ENCODE measurements around the gene MOBP. TPM values are rescaled to one million over a fixed set of nuclear protein-coding genes. Genes with fewer than 3 reads are reported as not detected.

The MOBP gene
- polyA plus RNA-seq, 3 donors = not detected

GRCh38 chr3:39531665-39532064 lies 64.2 kb downstream of the MOBP start:
- no peak overlapping the region for H3K4me2 ChIP-seq (replicated peaks; ENCODE audit: extremely low read depth, low read length, poor library complexity, severe bottlenecking)
- no peak overlapping the region for H3K4me3 Mint-ChIP-seq
- peaks cover 0 to 2% (median 0%) of the 10 kb centered on the region in 7 donors for H3K9me3 Mint-ChIP-seq
- intact Hi-C loops (cut with micrococcal nuclease) = no loop called here
- H3K27me3 Mint-ChIP-seq (ENCODE audit: low read depth in 3 of 3) = peaks cover 0 to 8% (median 5%) of the 10 kb centered on the region in 3 donors
- WGBS (ENCODE audit: insufficient coverage) = 88% methylated on average over 3 of the region's 3 CpGs
- no peaks in the 10 kb centered on the region for H4K20me1 ChIP-seq (ENCODE audit: insufficient read depth, low read length)
- no peak for TF ChIP-seq CTCF (IDR thresholded peaks at IDR 0.05)
- no peak for DNase-seq
- no peak overlapping the region for H3K9ac ChIP-seq (ENCODE audit: insufficient read depth, low read length, poor library complexity, severe bottlenecking)
- no peak overlapping the region for H2AFZ ChIP-seq (ENCODE audit: insufficient read depth, low read depth, low read length, poor library complexity, severe bottlenecking)
- no peaks in the 10 kb centered on the region for H3K79me2 ChIP-seq (ENCODE audit: insufficient read depth, low read length)
- no peaks in the 10 kb centered on the region for H3K36me3 ChIP-seq (replicated peaks in 1 of 2; ENCODE audit: control insufficient read depth in 1 of 2, insufficient read depth in 2 of 2, low read length in 2 of 2)
- H3K27me3 ChIP-seq (ENCODE audit: control insufficient read depth in 2 of 2, insufficient read depth in 2 of 2, low read length in 2 of 2) = no peaks in the 10 kb centered on the region
- no peaks in the 10 kb centered on the region for H3K4me1 ChIP-seq (ENCODE audit: control insufficient read depth in 1 of 2, insufficient read depth in 2 of 2, low read length in 2 of 2)
- H3K27ac ChIP-seq (ENCODE audit: low read depth in 1 of 2, low read length in 2 of 2) = no peak overlapping the region
- no peak overlapping the region for H3K27ac Mint-ChIP-seq
- H3K4me3 ChIP-seq (replicated peaks in 1 of 3; ENCODE audit: low read depth in 2 of 3, low read length in 3 of 3) = no peak overlapping the region
- no peaks in the 10 kb centered on the region for H3K9me3 ChIP-seq (replicated peaks in 1 of 2; ENCODE audit: control insufficient read depth in 1 of 2, insufficient read depth in 1 of 2, low read length in 2 of 2)
- no peaks in the 10 kb centered on the region for H3K36me3 Mint-ChIP-seq
- H3K4me1 Mint-ChIP-seq = no peaks in the 10 kb centered on the region

- Mint-ChIP-seq H3K27me3 (ENCODE audit: low read depth in 3 of 3) (peaks cover 0 to 9% (median 5%) of the 10 kb centered on the region in 3 donors), H3K27ac (no peak overlapping the region), H3K4me1 (no peaks in the 10 kb centered on the region), H3K9me3 (peaks cover 0 to 1% (median 0%) of the 10 kb centered on the region in 7 donors), H3K36me3 (no peaks in the 10 kb centered on the region), H3K4me3 (no peak overlapping the region)
- Histone ChIP-seq H3K79me2 (ENCODE audit: insufficient read depth, low read length) (no peaks in the 10 kb centered on the region), H4K20me1 (ENCODE audit: insufficient read depth, low read length) (no peaks in the 10 kb centered on the region), H3K4me1 (ENCODE audit: control insufficient read depth in 1 of 2, insufficient read depth in 2 of 2, low read length in 2 of 2) (no peaks in the 10 kb centered on the region), H2AFZ (ENCODE audit: insufficient read depth, low read depth, low read length, poor library complexity, severe bottlenecking) (no peak overlapping the region), H3K27ac (ENCODE audit: low read depth in 1 of 2, low read length in 2 of 2) (no peak overlapping the region), H3K4me3 (replicated peaks in 1 of 3; ENCODE audit: low read depth in 2 of 3, low read length in 3 of 3) (no peak overlapping the region), H3K9ac (ENCODE audit: insufficient read depth, low read length, poor library complexity, severe bottlenecking) (no peak overlapping the region), H3K9me3 (replicated peaks in 1 of 2; ENCODE audit: control insufficient read depth in 1 of 2, insufficient read depth in 1 of 2, low read length in 2 of 2) (no peaks in the 10 kb centered on the region), H3K27me3 (ENCODE audit: control insufficient read depth in 2 of 2, insufficient read depth in 2 of 2, low read length in 2 of 2) (no peaks in the 10 kb centered on the region), H3K4me2 (replicated peaks; ENCODE audit: extremely low read depth, low read length, poor library complexity, severe bottlenecking) (no peak overlapping the region), H3K36me3 (replicated peaks in 1 of 2; ENCODE audit: control insufficient read depth in 1 of 2, insufficient read depth in 2 of 2, low read length in 2 of 2) (no peaks in the 10 kb centered on the region)
- DNase-seq = no peak
- intact Hi-C loops (cut with micrococcal nuclease) = no loop called here
- no CpG with 5 or more reads among the region's 1 CpG for WGBS (ENCODE audit: insufficient coverage)
- no peak for TF ChIP-seq CTCF (IDR thresholded peaks at IDR 0.05)
Measured at GRCh38 chr3:39532777-39533176, 65.3 kb downstream of the MOBP start.

All from CD14-positive monocyte (primary cell).